B cell (primary cell): Measurements from ENCODE around the gene CCNA2.

Experiments used
- CTCF ChIP-seq: fragments of 200-600 bp; IDR thresholded peaks from one replicate; pipeline ENCODE4 v1.8.0; 2022; ENCODE audit warnings: antibody characterized with exemption, mild to moderate bottlenecking
- EZH2 ChIP-seq: IDR thresholded peaks from 2 replicates; pipeline ENCODE4 v1.6.1; 2012; ENCODE audit warnings: borderline replicate concordance, low read depth, mild to moderate bottlenecking, moderate library complexity, low read length; ENCODE audit not compliant: insufficient read depth, poor library complexity, severe bottlenecking

- TF ChIP-seq CTCF (no peak), EZH2 (no peak)
Observed at GRCh38 chr4:121800638-121800960, 23.1 kb downstream of the CCNA2 start.
